HepG2 (cell line): ENCODE measurements around the gene GSK3B. TPM values are rescaled to one million over a fixed set of nuclear protein-coding genes. Genes with fewer than 3 reads are reported as not detected.

Experiments
- AHR ChIP-seq: IDR thresholded peaks from 2 replicates; pipeline ENCODE4 v1.6.1; 2018; ENCODE audit warnings: missing genetic modification reagents, missing compliant biosample characterization
- FOXA1 ChIP-seq, 2 experiments: fragments of 450-650 bp in 1 of 2; sonication (generic) in 1 of 2; formaldehyde crosslinking in 1 of 2; IDR thresholded peaks; 2 replicates each; pipeline versions ENCODE4 v1.4.0 to v1.6.1; 2016 to 2020; ENCODE audit warnings: missing genetic modification reagents in 1 of 2
- HMGA1 ChIP-seq: sonication (generic); formaldehyde crosslinking; conservative IDR thresholded peaks from 2 replicates; pipeline ENCODE4 v1.4.0; 2020; ENCODE audit warnings: missing genetic modification reagents
- IRF9 ChIP-seq: sonication (generic); formaldehyde crosslinking; IDR thresholded peaks from 2 replicates; pipeline ENCODE4 v1.8.0; 2022; ENCODE audit warnings: missing genetic modification reagents, mild to moderate bottlenecking, borderline replicate concordance
- KDM4B ChIP-seq: sonication (generic); formaldehyde crosslinking; IDR thresholded peaks from 2 replicates; pipeline ENCODE4 v1.4.0; 2020; ENCODE audit warnings: missing genetic modification reagents
- KMT2B ChIP-seq: IDR thresholded peaks from 2 replicates; pipeline ENCODE4 v1.6.1; 2016; ENCODE audit warnings: missing genetic modification reagents, missing compliant biosample characterization
- MEIS1 ChIP-seq: sonication (generic); formaldehyde crosslinking; IDR thresholded peaks from 2 replicates; pipeline ENCODE4 v1.9.0; 2021; ENCODE audit warnings: mild to moderate bottlenecking, missing genetic modification reagents, moderate library complexity, borderline replicate concordance
- MTF2 ChIP-seq: sonication (generic); formaldehyde crosslinking; IDR thresholded peaks from 2 replicates; pipeline ENCODE4 v1.5.0; 2020; ENCODE audit warnings: missing genetic modification reagents, borderline replicate concordance
- NKX3-1 ChIP-seq: sonication (generic); formaldehyde crosslinking; IDR thresholded peaks from 2 replicates; pipeline ENCODE4 v1.5.0; 2020; ENCODE audit warnings: missing genetic modification reagents
- NRL ChIP-seq: sonication (generic); formaldehyde crosslinking; IDR thresholded peaks from 2 replicates; pipeline ENCODE4 v1.5.0; 2020; ENCODE audit warnings: missing genetic modification reagents, mild to moderate bottlenecking, moderate library complexity, borderline replicate concordance
- POLR2AphosphoS5 ChIP-seq: IDR thresholded peaks from 2 replicates; pipeline ENCODE4 v1.6.1; 2012; ENCODE audit warnings: low read depth, low read length
- POLR2G ChIP-seq: fragments of 200-400 bp; formaldehyde crosslinking; IDR thresholded peaks from 2 replicates; pipeline ENCODE4 v1.6.1; 2018; ENCODE audit warnings: mild to moderate bottlenecking, low read depth, low read length, moderate library complexity
- PREB ChIP-seq: sonication (generic); formaldehyde crosslinking; IDR thresholded peaks from 2 replicates; pipeline ENCODE4 v1.4.0; 2020; ENCODE audit warnings: missing genetic modification reagents
- SNRNP70 ChIP-seq: fragments of 200-400 bp; formaldehyde crosslinking; IDR thresholded peaks from 2 replicates; pipeline ENCODE4 v1.6.1; 2017; ENCODE audit warnings: mild to moderate bottlenecking, low read depth, low read length, moderate library complexity
- ZBTB38 ChIP-seq: sonication (generic); formaldehyde crosslinking; IDR thresholded peaks from 2 replicates; pipeline ENCODE4 v1.5.1; 2020; ENCODE audit warnings: mild to moderate bottlenecking, missing genetic modification reagents
- ZBTB43 ChIP-seq: sonication (generic); formaldehyde crosslinking; conservative IDR thresholded peaks from 2 replicates; pipeline ENCODE4 v1.4.0; 2020; ENCODE audit warnings: missing genetic modification reagents
- ZBTB44 ChIP-seq: sonication (generic); formaldehyde crosslinking; IDR thresholded peaks from 2 replicates; pipeline ENCODE4 v1.4.0; 2020; ENCODE audit warnings: missing genetic modification reagents
- ZC3H13 ChIP-seq: sonication (generic); formaldehyde crosslinking; IDR thresholded peaks from 2 replicates; pipeline ENCODE4 v1.8.1; 2023; ENCODE audit warnings: mild to moderate bottlenecking, missing genetic modification reagents, moderate library complexity
- ZKSCAN1 ChIP-seq: fragments of 150-350 bp; IDR thresholded peaks from 2 replicates; pipeline ENCODE4 v1.6.1; 2014; ENCODE audit warnings: low read length
- ZNF256 ChIP-seq: sonication (generic); formaldehyde crosslinking; conservative IDR thresholded peaks from 2 replicates; pipeline ENCODE4 v1.4.0; 2020; ENCODE audit warnings: missing genetic modification reagents
- ZNF264 ChIP-seq: sonication (generic); formaldehyde crosslinking; IDR thresholded peaks from 2 replicates; pipeline ENCODE4 v1.4.0; 2020; ENCODE audit warnings: missing genetic modification reagents
- ZNF331 ChIP-seq: sonication (generic); formaldehyde crosslinking; IDR thresholded peaks from 2 replicates; pipeline ENCODE4 v1.4.0; 2020; ENCODE audit warnings: missing genetic modification reagents
- ZNF431 ChIP-seq: sonication (generic); formaldehyde crosslinking; IDR thresholded peaks from 2 replicates; pipeline ENCODE4 v1.9.0; 2022; ENCODE audit warnings: missing genetic modification reagents, low read depth, mild to moderate bottlenecking, borderline replicate concordance
- ZNF570 ChIP-seq: sonication (generic); formaldehyde crosslinking; IDR thresholded peaks from 2 replicates; pipeline ENCODE4 v1.4.0; 2020; ENCODE audit warnings: mild to moderate bottlenecking, missing genetic modification reagents, borderline replicate concordance
- ZNF713 ChIP-seq: sonication (generic); formaldehyde crosslinking; IDR thresholded peaks from 2 replicates; pipeline ENCODE4 v1.4.0; 2020; ENCODE audit warnings: mild to moderate bottlenecking, missing genetic modification reagents
- ZNF780A ChIP-seq: sonication (generic); formaldehyde crosslinking; IDR thresholded peaks from 2 replicates; pipeline ENCODE4 v1.8.0; 2022; ENCODE audit warnings: mild to moderate bottlenecking, missing genetic modification reagents, moderate library complexity
- polyA plus RNA-seq, 8 experiments: library from polyadenylated mRNA; depleted of rRNA in 3 of 8; stranded (reverse) in 7 of 8; unstranded in 1 of 8; fragments of >200 nt; fragmentation: Illumina TruSeq in 4 of 8; extraction: Trizol in 4 of 8; gene quantifications; 2 replicates each; pipeline versions ENCODE4 v1.2.1 to v1.2.3, GENCODE V29; 2011 to 2016; ENCODE audit warnings: low read depth in 4 of 8, missing spikeins in 1 of 8, mixed read lengths in 1 of 8; ENCODE audit not compliant: insufficient read depth in 1 of 8
- total RNA-seq, 5 experiments: library from RNA; depleted of rRNA; stranded (reverse); fragments of >200 nt; fragmentation: Illumina TruSeq; extraction: Trizol; gene quantifications; 2 replicates each; pipeline ENCODE4 v1.2.3, GENCODE V29; 2016; ENCODE audit warnings: low read depth in 1 of 5

Gene GSK3B
- total and polyA plus RNA-seq, 2 of the 13 experiments (the other 11 are each of a cell fraction or from before 2014, with no cell fraction given), result 22.3 to 30.1 TPM

- no peak for TF ChIP-seq MTF2
- peak; percentile 30; the same call in 1 of the 2 replicates for TF ChIP-seq AHR (CRISPR knock-in tag)
- no peak for TF ChIP-seq ZBTB44 (CRISPR knock-in tag)
- no peak for TF ChIP-seq ZKSCAN1
- no peak for TF ChIP-seq PREB
- no peak for TF ChIP-seq ZC3H13 (CRISPR knock-in tag)
- TF ChIP-seq ZBTB38 (CRISPR knock-in tag), result no peak
- TF ChIP-seq FOXA1 (IDR thresholded peaks at IDR 0.05), result no peak
- peak; percentile 60 for TF ChIP-seq FOXA1 (CRISPR knock-in tag; IDR thresholded peaks at IDR 0.05)
- TF ChIP-seq IRF9 (CRISPR knock-in tag), result no peak
- peak; percentile 56; the same call in 1 of the 2 replicates for TF ChIP-seq KDM4B (CRISPR knock-in tag)
- TF ChIP-seq ZNF331 (CRISPR knock-in tag), result peak; percentile 70; the same call in 1 of the 2 replicates
- no peak for TF ChIP-seq ZNF713
- TF ChIP-seq ZBTB43 (CRISPR knock-in tag), result 0 out of 2 replicates have a peak, but pooled peaks have one; percentile 40
- no peak for TF ChIP-seq SNRNP70
- no peak for TF ChIP-seq NRL (CRISPR knock-in tag)
- peak; percentile 64 for TF ChIP-seq POLR2G
- no peak for TF ChIP-seq POLR2AphosphoS5
- TF ChIP-seq ZNF256 (CRISPR knock-in tag), result no peak
- no peak for TF ChIP-seq HMGA1 (CRISPR knock-in tag)
- no peak for TF ChIP-seq ZNF570 (CRISPR knock-in tag)
- TF ChIP-seq ZNF431, result no peak
- TF ChIP-seq KMT2B (CRISPR knock-in tag), result peak; percentile 53; the same call in 1 of the 2 replicates
- no peak for TF ChIP-seq MEIS1
- TF ChIP-seq NKX3-1 (CRISPR knock-in tag), result 0 out of 2 replicates have a peak, but pooled peaks have one; percentile 48
- TF ChIP-seq ZNF264, result peak; percentile 43; the same call in 1 of the 2 replicates
- no peak for TF ChIP-seq ZNF780A
These were observed 299.2 kb downstream of the GSK3B start (continued) for GRCh38 chr3:119794971-119795612.
